Pancreas (tissue), 10 donors: ENCODE results near the gene LCK. TPM values are rescaled to one million over a fixed set of nuclear protein-coding genes. Genes with fewer than 3 reads are reported as not detected.

ENCODE experiments used
- ATAC-seq, 4 donors: fragments of 200-7000 bp; cut with Tn5 transposase; one replicate each; pipeline versions ENCODE4 v1.8.0 to v1.9.1; 2020; ENCODE audit warnings: mild to moderate bottlenecking in 4 of 4, moderate library complexity in 4 of 4
- DNase-seq, 6 donors: peaks; one replicate each; pipeline ENCODE4 v3.0.0-alpha.2; 2020
- FAIRE-seq: peaks from 2 replicates; lab custom pipeline; 2012; peaks lifted over from hg19 to GRCh38; lab: Jason Lieb, UNC
- H3K27ac ChIP-seq, 4 donors: fragments of 200-600 bp; sonication (generic); 1 replicate in 3 of 4; 2 replicates in 1 of 4; pipeline versions ENCODE4 v1.5.0 to v1.8.0; 2020
- H3K27me3 ChIP-seq, 4 donors: fragments of 200-600 bp; one replicate each; pipeline ENCODE4 v1.8.0; 2021
- H3K36me3 ChIP-seq, 3 donors: fragments of 200-600 bp; sonication (generic) in 1 of 3; one replicate each; pipeline versions ENCODE4 v1.5.0 to v1.8.0; 2020 to 2021
- H3K4me1 ChIP-seq, 3 donors: fragments of 200-600 bp; one replicate each; pipeline ENCODE4 v1.8.0; 2021
- H3K4me3 ChIP-seq, 4 donors: fragments of 200-600 bp; sonication (generic) in 2 of 4; one replicate each; pipeline versions ENCODE4 v1.5.0 to v1.8.0; 2020 to 2021
- H3K9me3 ChIP-seq, 4 donors: fragments of 200-600 bp; one replicate each; pipeline ENCODE4 v1.8.0; 2021
- WGBS, 2 donors: extraction: QIAGEN DNeasy Blood & Tissue Kit; methylation state at CpG; one replicate each; pipeline ENCODE4 v1.1.7; 2013; 5-methylcytosine and 5-hydroxymethylcytosine counted together
- intact Hi-C, 3 donors: fragments of 100-400 bp; cut with DNase I; formaldehyde crosslinking; loops; one replicate each; pipeline versions ENCODE4 v1.11.1 to v1.14.2; 2022
- polyA plus RNA-seq, 2 donors: library from polyadenylated mRNA; stranded (reverse); fragments of 200-250 nt; gene quantifications; one replicate each; pipeline ENCODE4 v1.2.3, GENCODE V29; 2013
- total RNA-seq, 6 donors: library from RNA; stranded (reverse); fragmentation: NEBNext Ultra II Directional in 4 of 6; extraction: Animal tissue kit (Norgen Biotek cat#: 25700) in 4 of 6; gene quantifications; one replicate each; pipeline versions ENCODE4 v1.2.1 to v1.2.4, GENCODE V29; 2021 to 2023
- TF ChIP-seq, protein P1 (sequence below), 4 donors: fragments of 200-600 bp; sonication (generic) in 3 of 4; IDR thresholded peaks; one replicate each; pipeline versions ENCODE4 v1.5.0 to v1.8.0; 2021; ENCODE audit warnings: antibody characterized with exemption in 4 of 4
- donor health status: healthy with polysubstance abuse.
- donor health status: DM: no; HTN: no; CAD: no; lungs with moderate emphysema.
- donor health status: DM: no; HTN: no; CAD: no.
- donor health status: control.
- donor health status: control.
- donor health status: Bipolar disorder and iron deficiency.
- donor health status: DM: yes; HTN: yes; CAD: no.
- donor health status: DM: no; HTN: no; CAD: no.
- donor health status: DM: no; HTN: no; CAD: no.
- donor health status: DM: yes; HTN: yes; CAD: no.

LCK gene
- total and polyA plus RNA-seq, 8 donors = 0.09 to 1.6 (median 0.85) TPM

DNA sequence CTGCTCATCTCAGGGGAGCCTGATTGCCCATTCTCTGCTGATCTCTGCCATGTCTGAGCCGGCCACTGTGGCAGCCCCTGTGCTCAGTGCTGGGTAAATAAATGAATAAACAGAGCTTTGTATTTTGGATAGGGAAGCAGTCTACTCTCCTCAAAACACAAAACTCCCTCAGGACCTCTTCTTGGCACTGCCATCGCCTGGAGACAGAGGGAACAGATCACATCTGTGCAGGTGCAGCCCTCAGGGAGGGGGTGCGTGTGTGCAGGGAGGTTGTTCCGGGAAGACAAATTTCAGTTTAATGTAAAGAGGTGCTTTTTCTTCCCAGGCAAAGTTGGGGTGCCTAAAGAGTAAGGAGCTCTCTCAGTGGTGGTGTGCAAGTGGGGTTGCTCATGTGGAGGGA, 11.7 kb upstream of the LCK start:
- intact Hi-C loops = no loop called here
- peak overlapping the region; percentile 50 to 69 (median 62) for H3K4me3 ChIP-seq
- whole genome bisulfite sequencing, 2 donors = 13 to 22% methylated on average over 4 of the region's 4 CpGs
- TF ChIP-seq, protein P1, sequence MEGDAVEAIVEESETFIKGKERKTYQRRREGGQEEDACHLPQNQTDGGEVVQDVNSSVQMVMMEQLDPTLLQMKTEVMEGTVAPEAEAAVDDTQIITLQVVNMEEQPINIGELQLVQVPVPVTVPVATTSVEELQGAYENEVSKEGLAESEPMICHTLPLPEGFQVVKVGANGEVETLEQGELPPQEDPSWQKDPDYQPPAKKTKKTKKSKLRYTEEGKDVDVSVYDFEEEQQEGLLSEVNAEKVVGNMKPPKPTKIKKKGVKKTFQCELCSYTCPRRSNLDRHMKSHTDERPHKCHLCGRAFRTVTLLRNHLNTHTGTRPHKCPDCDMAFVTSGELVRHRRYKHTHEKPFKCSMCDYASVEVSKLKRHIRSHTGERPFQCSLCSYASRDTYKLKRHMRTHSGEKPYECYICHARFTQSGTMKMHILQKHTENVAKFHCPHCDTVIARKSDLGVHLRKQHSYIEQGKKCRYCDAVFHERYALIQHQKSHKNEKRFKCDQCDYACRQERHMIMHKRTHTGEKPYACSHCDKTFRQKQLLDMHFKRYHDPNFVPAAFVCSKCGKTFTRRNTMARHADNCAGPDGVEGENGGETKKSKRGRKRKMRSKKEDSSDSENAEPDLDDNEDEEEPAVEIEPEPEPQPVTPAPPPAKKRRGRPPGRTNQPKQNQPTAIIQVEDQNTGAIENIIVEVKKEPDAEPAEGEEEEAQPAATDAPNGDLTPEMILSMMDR (IDR thresholded peaks at IDR 0.05) = no peak
- DNase-seq = peak in 2 of 6 donors; percentile 33 to 35
- FAIRE-seq = no peak
- no peaks in the 10 kb centered on the region for H3K9me3 ChIP-seq
- no peaks in the 10 kb centered on the region for H3K36me3 ChIP-seq
- H3K27me3 ChIP-seq = no peaks in the 10 kb centered on the region
- peak overlapping the region; percentile 84 to 94 (median 87) for H3K27ac ChIP-seq
- peak in 3 of 4 donors; percentile 9 to 15 (median 9) for ATAC-seq
- H3K4me1 ChIP-seq = peaks cover 0 to 12% (median 0%) of the 10 kb centered on the region in 3 donors

DNA sequence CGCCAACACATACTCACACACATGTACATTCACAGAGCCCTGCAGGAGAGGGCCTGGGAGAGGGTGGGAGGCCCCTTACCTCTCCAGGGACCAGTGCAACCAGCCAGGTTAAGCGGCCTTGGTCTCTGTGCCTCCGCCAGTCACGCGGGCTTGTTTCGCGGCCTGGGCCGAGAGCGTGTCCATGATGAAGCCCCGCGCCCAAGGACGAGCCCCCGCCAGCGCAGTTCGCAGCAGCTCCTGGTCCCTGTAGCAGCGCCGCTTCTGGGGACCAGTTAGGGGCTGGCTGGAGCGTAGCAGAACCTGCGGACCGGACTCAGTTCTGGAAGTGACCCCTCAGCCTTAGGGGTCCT, 11.3 kb upstream of the LCK start:
- Histone ChIP-seq H3K4me3 (peak overlapping the region; percentile 50 to 69 (median 62)), H3K36me3 (no peaks in the 10 kb centered on the region), H3K4me1 (peaks cover 0 to 12% (median 0%) of the 10 kb centered on the region in 3 donors), H3K9me3 (no peaks in the 10 kb centered on the region), H3K27me3 (no peaks in the 10 kb centered on the region), H3K27ac (peak overlapping the region; percentile 84 to 94 (median 87))
- FAIRE-seq (no peak), DNase-seq (peak; percentile 30 to 81 (median 54)), ATAC-seq (peak; percentile 6 to 18 (median 14))
- 17 to 23% methylated on average over 16 to 20 of the region's 20 CpGs for WGBS, 2 donors
- TF ChIP-seq, protein P1 (IDR thresholded peaks at IDR 0.05) = no peak
- intact Hi-C loops = no loop called here

GRCh38 chr1:32240140-32240951, 10.7 kb upstream of the LCK start:
- no peak for FAIRE-seq
- ATAC-seq = peak; percentile 87 to 90 (median 88)
- Histone ChIP-seq H3K27ac (peak overlapping the region; percentile 84 to 94 (median 87)), H3K9me3 (no peaks in the 10 kb centered on the region), H3K4me1 (peaks cover 0 to 12% (median 0%) of the 10 kb centered on the region in 3 donors), H3K36me3 (no peaks in the 10 kb centered on the region), H3K4me3 (peak overlapping the region; percentile 50 to 69 (median 62)), H3K27me3 (no peaks in the 10 kb centered on the region)
- intact Hi-C loops = no loop called here
- peak; percentile 91 to 95 (median 92) for DNase-seq
- TF ChIP-seq, protein P1 (IDR thresholded peaks at IDR 0.05) = peak in 1 of 4 donors; percentile 16
- WGBS, 2 donors = 1% methylated on average over 62 of the region's 62 CpGs

GRCh38 chr1:32241001-32241763, 9.9 kb upstream of the LCK start:
- DNase-seq = peak; percentile 76 to 91 (median 84)
- no peaks in the 10 kb centered on the region for H3K9me3 ChIP-seq
- peak overlapping the region; percentile 50 to 69 (median 62) for H3K4me3 ChIP-seq
- no peaks in the 10 kb centered on the region for H3K27me3 ChIP-seq
- 0 to 1% methylated on average over 51 to 55 of the region's 55 CpGs for WGBS, 2 donors
- TF ChIP-seq, protein P1 (IDR thresholded peaks at IDR 0.05) = no peak
- intact Hi-C loops = no loop called here
- peaks cover 0 to 10% (median 0%) of the 10 kb centered on the region in 3 donors for H3K4me1 ChIP-seq
- H3K27ac ChIP-seq = peak overlapping the region; percentile 84 to 94 (median 87)
- H3K36me3 ChIP-seq = no peaks in the 10 kb centered on the region
- FAIRE-seq = no peak
- ATAC-seq = peak; percentile 63 to 83 (median 70)
